ENCODE data around the gene DEGS1. TPM values are rescaled to one million over a fixed set of nuclear protein-coding genes. Genes with fewer than 3 reads are reported as not detected.
A peak's percentile ranks its signal among the peaks of the same experiment; 100 is the strongest.

The DEGS1 gene
- total RNA-seq, 1 donor from 2014 or later: 60.0 TPM

DNA sequence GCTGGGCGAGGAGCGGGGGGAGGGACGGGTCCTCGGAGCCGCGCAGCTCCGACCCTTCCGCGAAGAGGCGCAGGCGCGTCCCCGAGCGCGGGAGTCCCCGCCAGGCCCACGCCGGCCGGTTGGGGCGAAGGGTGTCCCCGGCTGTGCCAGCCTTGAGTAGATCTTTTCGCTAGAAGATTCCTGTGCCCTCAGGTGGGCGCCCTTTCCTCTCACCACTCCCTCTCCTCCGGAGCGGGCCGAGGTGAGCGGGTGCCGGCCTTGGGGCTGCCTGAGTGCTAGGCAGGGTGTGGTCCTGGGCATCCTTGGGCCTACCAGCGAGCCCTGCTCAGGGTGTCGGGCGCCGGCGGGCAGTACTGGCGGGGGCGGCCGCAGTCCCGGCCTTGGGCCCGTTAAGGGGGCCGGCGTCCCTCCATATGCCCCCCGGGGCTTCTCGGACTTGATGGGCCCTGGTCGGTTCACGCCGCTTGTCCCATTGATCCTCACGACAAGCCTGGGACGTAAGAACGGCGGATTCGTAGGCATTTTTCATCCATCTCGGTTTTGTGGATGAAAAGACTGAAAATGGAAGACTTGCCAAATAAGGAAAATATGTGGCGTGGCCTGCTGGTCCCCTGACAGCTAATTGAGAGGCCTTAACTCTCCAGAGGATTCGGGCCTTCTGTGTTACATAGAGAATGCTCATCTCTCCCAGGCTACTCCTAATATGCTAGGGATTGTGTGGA lies 712 bp downstream of the DEGS1 start:
- H3K4me1 Mint-ChIP-seq (ENCODE audit: low read depth, unreplicated experiment): peaks cover 14% of the 10 kb centered on the region
- peaks cover 10% of the 10 kb centered on the region for H3K27me3 Mint-ChIP-seq (ENCODE audit: unreplicated experiment)
- peak overlapping the region; percentile 94 for H3K4me3 Mint-ChIP-seq (ENCODE audit: unreplicated experiment)
- peak; percentile 69 for DNase-seq
- peak overlapping the region; percentile 94 for H3K27ac Mint-ChIP-seq (ENCODE audit: unreplicated experiment)
- no peaks in the 10 kb centered on the region for H3K36me3 Mint-ChIP-seq (ENCODE audit: unreplicated experiment)
- peaks cover 15% of the 10 kb centered on the region for H3K9me3 Mint-ChIP-seq (ENCODE audit: unreplicated experiment)
- TF ChIP-seq, protein P1, sequence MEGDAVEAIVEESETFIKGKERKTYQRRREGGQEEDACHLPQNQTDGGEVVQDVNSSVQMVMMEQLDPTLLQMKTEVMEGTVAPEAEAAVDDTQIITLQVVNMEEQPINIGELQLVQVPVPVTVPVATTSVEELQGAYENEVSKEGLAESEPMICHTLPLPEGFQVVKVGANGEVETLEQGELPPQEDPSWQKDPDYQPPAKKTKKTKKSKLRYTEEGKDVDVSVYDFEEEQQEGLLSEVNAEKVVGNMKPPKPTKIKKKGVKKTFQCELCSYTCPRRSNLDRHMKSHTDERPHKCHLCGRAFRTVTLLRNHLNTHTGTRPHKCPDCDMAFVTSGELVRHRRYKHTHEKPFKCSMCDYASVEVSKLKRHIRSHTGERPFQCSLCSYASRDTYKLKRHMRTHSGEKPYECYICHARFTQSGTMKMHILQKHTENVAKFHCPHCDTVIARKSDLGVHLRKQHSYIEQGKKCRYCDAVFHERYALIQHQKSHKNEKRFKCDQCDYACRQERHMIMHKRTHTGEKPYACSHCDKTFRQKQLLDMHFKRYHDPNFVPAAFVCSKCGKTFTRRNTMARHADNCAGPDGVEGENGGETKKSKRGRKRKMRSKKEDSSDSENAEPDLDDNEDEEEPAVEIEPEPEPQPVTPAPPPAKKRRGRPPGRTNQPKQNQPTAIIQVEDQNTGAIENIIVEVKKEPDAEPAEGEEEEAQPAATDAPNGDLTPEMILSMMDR (IDR thresholded peaks at IDR 0.05; ENCODE audit: partially characterized antibody, unreplicated experiment): no peak

DNA sequence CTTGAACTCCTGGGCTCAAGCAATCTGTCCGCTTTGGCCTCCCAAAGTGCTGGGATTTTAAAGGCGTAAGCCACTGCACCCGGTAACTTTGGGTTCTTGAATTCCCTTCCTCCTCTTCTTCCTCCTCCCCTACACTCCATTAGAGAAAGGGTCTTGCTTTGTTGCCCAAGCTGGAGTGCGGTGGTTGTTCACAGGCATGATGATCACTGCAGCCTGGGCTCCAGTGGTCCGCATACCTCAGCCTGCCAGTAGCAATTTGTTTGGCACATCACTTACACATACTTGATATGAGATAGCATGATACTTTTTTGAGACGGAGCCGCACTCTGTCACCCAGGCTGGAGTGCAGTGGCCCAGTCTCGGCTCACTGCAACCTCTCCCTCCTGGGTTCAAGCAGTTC lies 2.2 kb downstream of the DEGS1 start:
- Mint-ChIP-seq H3K27ac (ENCODE audit: unreplicated experiment) (peak overlapping the region; percentile 94), H3K36me3 (ENCODE audit: unreplicated experiment) (no peaks in the 10 kb centered on the region)

DNA sequence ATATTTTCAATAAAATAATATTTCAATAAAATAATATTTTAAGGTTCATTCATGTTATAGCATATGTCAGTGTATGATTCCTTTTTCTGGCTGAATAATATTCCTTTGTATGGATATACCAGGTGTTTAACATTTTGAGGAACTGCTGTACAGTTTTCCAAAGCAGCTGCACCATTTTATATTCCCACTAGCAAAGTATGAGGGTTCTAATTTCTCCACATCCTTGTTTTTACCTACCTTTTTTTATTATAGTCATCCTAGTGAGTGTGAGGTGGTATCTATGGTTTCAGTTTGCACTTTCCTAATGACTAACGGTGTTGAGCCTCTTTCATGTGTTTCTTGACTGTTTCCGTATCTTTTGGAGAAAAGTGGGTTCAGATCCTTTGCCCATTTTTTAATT lies 5.2 kb downstream of the DEGS1 start:
- Mint-ChIP-seq H3K4me3 (ENCODE audit: unreplicated experiment) (no peak overlapping the region), H3K4me1 (ENCODE audit: low read depth, unreplicated experiment) (peaks cover 8% of the 10 kb centered on the region), H3K27me3 (ENCODE audit: unreplicated experiment) (peaks cover 2% of the 10 kb centered on the region), H3K27ac (ENCODE audit: unreplicated experiment) (no peak overlapping the region), H3K9me3 (ENCODE audit: unreplicated experiment) (peaks cover 8% of the 10 kb centered on the region), H3K36me3 (ENCODE audit: unreplicated experiment) (no peaks in the 10 kb centered on the region)
- no peak for DNase-seq
- TF ChIP-seq, protein P1 (IDR thresholded peaks at IDR 0.05; ENCODE audit: partially characterized antibody, unreplicated experiment): no peak

More for the DNA sequence above, 2.2 kb downstream of the DEGS1 start:
- no peak for DNase-seq
- peaks cover 10% of the 10 kb centered on the region for H3K27me3 Mint-ChIP-seq (ENCODE audit: unreplicated experiment)
- peaks cover 15% of the 10 kb centered on the region for H3K9me3 Mint-ChIP-seq (ENCODE audit: unreplicated experiment)
- TF ChIP-seq, protein P1 (IDR thresholded peaks at IDR 0.05; ENCODE audit: partially characterized antibody, unreplicated experiment): no peak
- peak overlapping the region; percentile 94 for H3K4me3 Mint-ChIP-seq (ENCODE audit: unreplicated experiment)
- H3K4me1 Mint-ChIP-seq (ENCODE audit: low read depth, unreplicated experiment): peaks cover 14% of the 10 kb centered on the region

DNA sequence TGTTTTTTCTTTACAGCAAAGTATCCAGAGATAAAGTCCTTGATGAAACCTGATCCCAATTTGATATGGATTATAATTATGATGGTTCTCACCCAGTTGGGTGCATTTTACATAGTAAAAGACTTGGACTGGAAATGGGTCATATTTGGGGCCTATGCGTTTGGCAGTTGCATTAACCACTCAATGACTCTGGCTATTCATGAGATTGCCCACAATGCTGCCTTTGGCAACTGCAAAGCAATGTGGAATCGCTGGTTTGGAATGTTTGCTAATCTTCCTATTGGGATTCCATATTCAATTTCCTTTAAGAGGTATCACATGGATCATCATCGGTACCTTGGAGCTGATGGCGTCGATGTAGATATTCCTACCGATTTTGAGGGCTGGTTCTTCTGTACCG lies 6.5 kb downstream of the DEGS1 start:
- peaks cover 2% of the 10 kb centered on the region for H3K9me3 Mint-ChIP-seq (ENCODE audit: unreplicated experiment)
- no peak for DNase-seq
- H3K4me3 Mint-ChIP-seq (ENCODE audit: unreplicated experiment): no peak overlapping the region
- TF ChIP-seq, protein P1 (IDR thresholded peaks at IDR 0.05; ENCODE audit: partially characterized antibody, unreplicated experiment): no peak
- peaks cover 4% of the 10 kb centered on the region for H3K36me3 Mint-ChIP-seq (ENCODE audit: unreplicated experiment)
- no peak overlapping the region for H3K27ac Mint-ChIP-seq (ENCODE audit: unreplicated experiment)
- H3K4me1 Mint-ChIP-seq (ENCODE audit: low read depth, unreplicated experiment): peaks cover 4% of the 10 kb centered on the region
- H3K27me3 Mint-ChIP-seq (ENCODE audit: unreplicated experiment): no peaks in the 10 kb centered on the region

DNA sequence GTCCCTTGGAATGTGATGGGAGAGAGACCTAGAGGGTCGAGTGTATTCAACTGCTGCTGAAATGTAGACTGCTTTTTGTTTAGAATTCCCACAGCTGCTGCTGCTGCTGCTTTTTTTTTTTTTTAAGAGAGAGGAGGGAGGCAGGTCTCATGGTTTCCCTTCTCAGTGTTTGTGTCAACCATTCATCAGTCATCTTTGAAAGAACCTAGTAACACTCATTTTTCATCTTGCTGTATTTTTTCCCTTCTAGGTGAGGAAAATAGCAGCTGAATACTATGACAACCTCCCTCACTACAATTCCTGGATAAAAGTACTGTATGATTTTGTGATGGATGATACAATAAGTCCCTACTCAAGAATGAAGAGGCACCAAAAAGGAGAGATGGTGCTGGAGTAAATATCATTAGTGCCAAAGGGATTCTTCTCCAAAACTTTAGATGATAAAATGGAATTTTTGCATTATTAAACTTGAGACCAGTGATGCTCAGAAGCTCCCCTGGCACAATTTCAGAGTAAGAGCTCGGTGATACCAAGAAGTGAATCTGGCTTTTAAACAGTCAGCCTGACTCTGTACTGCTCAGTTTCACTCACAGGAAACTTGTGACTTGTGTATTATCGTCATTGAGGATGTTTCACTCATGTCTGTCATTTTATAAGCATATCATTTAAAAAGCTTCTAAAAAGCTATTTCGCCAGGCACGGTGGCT lies 9.2 kb downstream of the DEGS1 start:
- no peak for DNase-seq
- Mint-ChIP-seq H3K4me3 (ENCODE audit: unreplicated experiment) (no peak overlapping the region), H3K27ac (ENCODE audit: unreplicated experiment) (no peak overlapping the region), H3K4me1 (ENCODE audit: low read depth, unreplicated experiment) (peaks cover 1% of the 10 kb centered on the region), H3K9me3 (ENCODE audit: unreplicated experiment) (no peaks in the 10 kb centered on the region), H3K36me3 (ENCODE audit: unreplicated experiment) (peaks cover 4% of the 10 kb centered on the region), H3K27me3 (ENCODE audit: unreplicated experiment) (no peaks in the 10 kb centered on the region)
- TF ChIP-seq, protein P1 (IDR thresholded peaks at IDR 0.05; ENCODE audit: partially characterized antibody, unreplicated experiment): no peak
